ENCODE results near the gene FOLR2.
"Not testable (repeated sequence)": the region's sequence is repeated elsewhere in the genome, so short reads cannot be mapped to it uniquely, and the experiment has no call there.

The FOLR2 gene

DNA sequence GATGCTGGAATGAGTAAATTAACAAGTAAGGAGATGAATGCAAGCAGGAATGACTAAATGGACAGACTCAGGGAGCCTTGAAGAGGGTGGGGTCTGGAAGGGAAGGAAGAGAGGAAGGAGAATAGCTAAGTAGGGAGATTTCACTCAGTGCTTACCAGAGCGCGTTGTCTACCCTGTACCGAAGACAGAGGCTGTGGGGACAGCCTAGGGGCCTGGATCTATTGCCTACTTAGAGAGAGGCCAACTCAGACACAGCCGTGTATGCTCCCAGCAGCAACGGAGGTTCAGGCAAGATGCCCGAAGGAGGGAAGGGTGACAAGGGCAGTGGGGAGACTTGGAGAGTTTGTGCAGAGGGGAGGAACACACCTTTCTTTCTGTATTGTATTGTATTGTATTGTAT lies at the start of gene FOLR2:
Gene FOLR2 (plus strand): TSS at position 157 of the 400 bp plus-strand sequence. CDS start 1,791 bp downstream, outside the sequence.
- H3K4me3 ChIP-seq (ENCODE audit: low read depth, low read length), result no peak within 1 kb of the TSS

DNA sequence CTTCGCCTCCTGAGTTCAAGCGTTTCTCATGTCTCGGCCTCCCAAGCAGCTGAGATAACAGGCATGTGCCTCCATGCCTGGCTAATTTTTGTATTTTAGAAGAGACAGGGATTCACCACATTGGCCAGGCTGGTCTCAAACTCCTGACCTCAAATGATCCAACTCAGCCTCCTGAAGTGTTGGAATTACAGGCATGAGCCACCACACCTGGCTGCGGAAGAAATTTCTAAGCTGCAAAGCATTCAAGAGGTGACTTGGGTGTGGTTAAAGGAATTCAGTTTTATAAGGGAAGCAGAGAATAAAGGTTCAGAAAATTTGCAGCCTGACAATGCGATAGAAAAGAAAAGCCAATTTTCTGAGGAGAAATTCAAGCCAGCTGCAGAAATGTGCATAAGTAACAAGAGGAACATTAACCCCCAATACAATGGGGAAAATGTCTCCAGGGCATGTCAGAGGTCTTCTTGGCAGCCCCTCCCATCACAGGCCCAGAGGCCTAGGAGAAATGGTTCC lies 47.5 kb upstream of the FOLR2 start:
- H3K4me3 ChIP-seq (ENCODE audit: low read depth, low read length); H3K27me3 ChIP-seq (ENCODE audit: control insufficient read depth, insufficient read depth, low read length); H3K27ac ChIP-seq (ENCODE audit: low read depth, low read length); H3K9me3 ChIP-seq (ENCODE audit: control insufficient read depth, insufficient read depth, low read depth, low read length); H3K9ac ChIP-seq (ENCODE audit: low read length); H3K4me1 ChIP-seq (ENCODE audit: control insufficient read depth, insufficient read depth, low read length); H3K36me3 ChIP-seq (ENCODE audit: control insufficient read depth, insufficient read depth, low read length): not testable (repeated sequence)

More for the DNA sequence above, at the start of gene FOLR2:
- Histone ChIP-seq H3K9me3 (ENCODE audit: control insufficient read depth, insufficient read depth, low read depth, low read length) (no peaks in the 10 kb centered on the region), H3K9ac (ENCODE audit: low read length) (no peak within 1 kb of the TSS), H3K4me1 (ENCODE audit: control insufficient read depth, insufficient read depth, low read length) (peaks cover 7% of the 10 kb centered on the region; the same call in 1 of the 2 replicates), H3K27ac (ENCODE audit: low read depth, low read length) (no peak within 1 kb of the TSS), H3K27me3 (ENCODE audit: control insufficient read depth, insufficient read depth, low read length) (peaks cover 2% of the 10 kb centered on the region; the same call in 1 of the 2 replicates), H3K36me3 (ENCODE audit: control insufficient read depth, insufficient read depth, low read length) (no peaks in the 10 kb centered on the region)

GRCh38 chr11:72169754-72170153 lies 46.8 kb upstream of the FOLR2 start:
- H3K27ac ChIP-seq (ENCODE audit: low read depth, low read length); H3K36me3 ChIP-seq (ENCODE audit: control insufficient read depth, insufficient read depth, low read length): not testable (repeated sequence)

DNA sequence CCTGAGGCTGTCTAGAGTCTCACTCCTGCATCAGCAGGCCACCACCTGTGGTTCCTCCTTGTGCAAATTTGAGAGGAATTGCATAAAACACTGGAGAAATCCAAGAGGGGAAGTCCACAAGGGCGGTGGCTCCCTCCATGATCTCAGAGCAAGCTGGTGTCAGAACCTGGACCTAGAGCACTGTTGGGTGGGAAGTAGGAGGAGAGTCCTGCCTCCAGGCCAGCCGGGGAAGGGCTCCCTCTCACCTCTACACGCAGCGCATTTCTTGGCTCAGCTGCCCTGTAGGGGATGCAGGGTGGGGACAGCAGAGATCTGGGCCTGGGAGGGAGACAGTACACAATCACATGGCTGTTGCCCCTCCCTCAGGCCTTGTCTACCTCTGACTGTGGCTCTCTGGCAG lies 44.6 kb upstream of the FOLR2 start:
- H3K36me3 ChIP-seq (ENCODE audit: control insufficient read depth, insufficient read depth, low read length); H3K4me1 ChIP-seq (ENCODE audit: control insufficient read depth, insufficient read depth, low read length); H3K9me3 ChIP-seq (ENCODE audit: control insufficient read depth, insufficient read depth, low read depth, low read length); H3K27me3 ChIP-seq (ENCODE audit: control insufficient read depth, insufficient read depth, low read length); H3K27ac ChIP-seq (ENCODE audit: low read depth, low read length); H3K4me3 ChIP-seq (ENCODE audit: low read depth, low read length); H3K9ac ChIP-seq (ENCODE audit: low read length): not testable (repeated sequence)

More at GRCh38 chr11:72169754-72170153, 46.8 kb upstream of the FOLR2 start:
- not testable (repeated sequence) for H3K4me1 ChIP-seq (ENCODE audit: control insufficient read depth, insufficient read depth, low read length); H3K27me3 ChIP-seq (ENCODE audit: control insufficient read depth, insufficient read depth, low read length); H3K9me3 ChIP-seq (ENCODE audit: control insufficient read depth, insufficient read depth, low read depth, low read length); H3K9ac ChIP-seq (ENCODE audit: low read length); H3K4me3 ChIP-seq (ENCODE audit: low read depth, low read length)

- Histone ChIP-seq H3K9me3 (ENCODE audit: control insufficient read depth, insufficient read depth, low read depth, low read length) (no peaks in the 10 kb centered on the region), H3K27ac (ENCODE audit: low read depth, low read length) (no peak overlapping the region), H3K4me1 (ENCODE audit: control insufficient read depth, insufficient read depth, low read length) (no peaks in the 10 kb centered on the region), H3K36me3 (ENCODE audit: control insufficient read depth, insufficient read depth, low read length) (no peaks in the 10 kb centered on the region), H3K9ac (ENCODE audit: low read length) (no peak overlapping the region), H3K4me3 (ENCODE audit: low read depth, low read length) (no peak overlapping the region), H3K27me3 (ENCODE audit: control insufficient read depth, insufficient read depth, low read length) (no peaks in the 10 kb centered on the region)
Observed at GRCh38 chr11:72173291-72173690, 43.3 kb upstream of the FOLR2 start.

DNA sequence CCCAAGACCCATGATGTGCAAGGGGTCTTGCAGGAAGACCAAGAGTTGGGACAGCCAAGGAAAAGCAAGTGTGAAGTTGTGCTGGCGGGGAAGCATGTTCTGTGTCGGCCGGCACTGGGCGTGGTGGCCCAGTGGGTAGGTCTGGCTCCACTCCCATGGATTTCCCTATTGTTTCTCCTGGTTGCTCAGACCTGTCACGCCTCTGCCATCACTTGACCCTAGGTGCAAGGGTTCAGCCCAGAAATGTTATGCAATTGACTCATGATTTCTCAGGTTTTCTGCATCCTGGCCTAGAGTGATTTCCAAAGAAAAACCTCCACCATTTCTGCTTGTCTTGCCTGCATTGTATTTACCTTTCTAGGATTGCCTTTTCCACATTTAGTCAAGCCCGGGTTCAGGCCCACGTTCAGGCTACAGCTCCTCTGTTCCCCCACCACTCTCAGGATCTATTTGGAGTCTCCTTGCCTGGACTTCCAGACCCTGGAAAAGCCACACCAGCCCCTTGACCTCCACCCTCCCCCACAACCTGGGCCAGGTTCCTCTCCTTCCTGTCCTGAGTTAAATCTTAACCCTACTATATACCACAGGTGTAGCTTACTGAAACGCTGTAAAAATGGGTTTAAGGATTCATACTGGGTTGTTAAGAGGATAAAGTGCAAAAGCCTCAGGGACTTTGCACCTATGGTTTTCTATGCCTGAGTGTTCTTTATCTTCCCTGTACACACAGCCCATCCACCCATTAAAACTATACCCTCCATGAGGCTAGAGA lies 42.1 kb upstream of the FOLR2 start:
- no peak overlapping the region for H3K4me3 ChIP-seq (ENCODE audit: low read depth, low read length)
- H3K4me1 ChIP-seq (ENCODE audit: control insufficient read depth, insufficient read depth, low read length), result no peaks in the 10 kb centered on the region
- H3K27ac ChIP-seq (ENCODE audit: low read depth, low read length), result no peak overlapping the region
- no peaks in the 10 kb centered on the region for H3K27me3 ChIP-seq (ENCODE audit: control insufficient read depth, insufficient read depth, low read length)
- H3K9me3 ChIP-seq (ENCODE audit: control insufficient read depth, insufficient read depth, low read depth, low read length), result no peaks in the 10 kb centered on the region
- no peak overlapping the region for H3K9ac ChIP-seq (ENCODE audit: low read length)
- no peaks in the 10 kb centered on the region for H3K36me3 ChIP-seq (ENCODE audit: control insufficient read depth, insufficient read depth, low read length)

DNA sequence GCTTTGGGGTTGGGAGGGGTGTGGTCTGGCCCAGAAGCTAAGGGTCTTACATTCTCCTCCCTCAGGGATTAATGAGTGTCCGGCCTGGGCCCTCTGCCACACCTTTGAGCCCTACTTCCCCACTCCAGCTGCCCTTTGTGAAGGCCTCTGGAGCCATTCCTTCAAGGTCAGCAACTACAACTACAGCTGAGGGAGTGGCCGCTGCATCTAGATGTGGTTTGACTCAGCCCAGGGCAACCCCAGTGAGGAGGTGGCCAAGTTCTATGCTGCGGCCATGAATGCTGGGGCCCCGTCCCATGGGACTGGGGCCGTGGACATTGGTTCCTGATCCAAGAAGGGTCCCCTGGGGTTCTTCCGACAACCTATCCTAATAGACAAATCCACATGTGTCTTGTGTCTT lies 38.9 kb upstream of the FOLR2 start:
- no peak overlapping the region for H3K27ac ChIP-seq (ENCODE audit: low read depth, low read length)
- H3K27me3 ChIP-seq (ENCODE audit: control insufficient read depth, insufficient read depth, low read length), result no peaks in the 10 kb centered on the region
- H3K36me3 ChIP-seq (ENCODE audit: control insufficient read depth, insufficient read depth, low read length), result no peaks in the 10 kb centered on the region
- H3K9me3 ChIP-seq (ENCODE audit: control insufficient read depth, insufficient read depth, low read depth, low read length), result no peaks in the 10 kb centered on the region
- no peak overlapping the region for H3K4me3 ChIP-seq (ENCODE audit: low read depth, low read length)
- no peaks in the 10 kb centered on the region for H3K4me1 ChIP-seq (ENCODE audit: control insufficient read depth, insufficient read depth, low read length)
- no peak overlapping the region for H3K9ac ChIP-seq (ENCODE audit: low read length)

- Histone ChIP-seq H3K36me3 (ENCODE audit: control insufficient read depth, insufficient read depth, low read length) (no peaks in the 10 kb centered on the region), H3K4me3 (ENCODE audit: low read depth, low read length) (no peak overlapping the region), H3K27ac (ENCODE audit: low read depth, low read length) (no peak overlapping the region), H3K9me3 (ENCODE audit: control insufficient read depth, insufficient read depth, low read depth, low read length) (no peaks in the 10 kb centered on the region), H3K9ac (ENCODE audit: low read length) (no peak overlapping the region), H3K27me3 (ENCODE audit: control insufficient read depth, insufficient read depth, low read length) (no peaks in the 10 kb centered on the region), H3K4me1 (ENCODE audit: control insufficient read depth, insufficient read depth, low read length) (no peaks in the 10 kb centered on the region)
Observed at GRCh38 chr11:72179049-72179803, 37.4 kb upstream of the FOLR2 start.

DNA sequence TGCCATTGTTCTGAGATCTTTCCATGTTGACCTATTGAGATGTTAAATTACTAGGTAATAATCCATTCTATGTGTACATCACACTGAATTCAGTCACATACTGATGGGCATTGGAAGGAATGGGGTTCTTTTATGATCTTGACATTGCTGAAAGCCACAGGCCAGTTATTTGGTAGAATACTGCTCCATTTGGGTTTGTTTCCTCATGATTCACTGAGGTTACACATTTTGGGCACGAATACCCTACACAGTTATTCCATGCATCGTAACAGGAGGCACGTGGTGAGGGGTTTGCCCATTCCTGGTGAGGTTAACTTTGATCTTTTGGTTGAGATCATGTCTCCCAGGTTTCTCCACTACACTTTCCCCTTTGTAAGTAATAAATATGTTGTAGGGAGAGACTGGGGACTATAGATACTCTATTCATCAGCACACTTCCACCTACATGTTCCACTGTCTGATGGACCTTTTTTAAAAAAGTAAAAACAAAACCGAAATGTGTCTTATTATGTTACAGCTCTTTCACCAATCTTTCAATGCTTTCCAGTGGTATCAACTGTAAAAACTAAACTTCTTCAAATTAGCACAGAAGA lies 36.7 kb upstream of the FOLR2 start:
- H3K9ac ChIP-seq (ENCODE audit: low read length), result no peak overlapping the region
- H3K4me3 ChIP-seq (ENCODE audit: low read depth, low read length), result no peak overlapping the region
- H3K9me3 ChIP-seq (ENCODE audit: control insufficient read depth, insufficient read depth, low read depth, low read length), result no peaks in the 10 kb centered on the region
- no peaks in the 10 kb centered on the region for H3K27me3 ChIP-seq (ENCODE audit: control insufficient read depth, insufficient read depth, low read length)
- H3K36me3 ChIP-seq (ENCODE audit: control insufficient read depth, insufficient read depth, low read length), result no peaks in the 10 kb centered on the region
- H3K27ac ChIP-seq (ENCODE audit: low read depth, low read length), result no peak overlapping the region
- H3K4me1 ChIP-seq (ENCODE audit: control insufficient read depth, insufficient read depth, low read length), result no peaks in the 10 kb centered on the region

GRCh38 chr11:72180892-72181552 lies 35.6 kb upstream of the FOLR2 start:
- H3K4me1 ChIP-seq (ENCODE audit: control insufficient read depth, insufficient read depth, low read length); H3K27ac ChIP-seq (ENCODE audit: low read depth, low read length); H3K9ac ChIP-seq (ENCODE audit: low read length); H3K9me3 ChIP-seq (ENCODE audit: control insufficient read depth, insufficient read depth, low read depth, low read length); H3K27me3 ChIP-seq (ENCODE audit: control insufficient read depth, insufficient read depth, low read length); H3K4me3 ChIP-seq (ENCODE audit: low read depth, low read length); H3K36me3 ChIP-seq (ENCODE audit: control insufficient read depth, insufficient read depth, low read length): not testable (repeated sequence)
